HepG2 (cell line): ENCODE results near the gene KCNJ4. TPM values are rescaled to one million over a fixed set of nuclear protein-coding genes. Genes with fewer than 3 reads are reported as not detected.

Source experiments
- ATF7-NPFF ChIP-seq: sonication (generic); formaldehyde crosslinking; IDR thresholded peaks from 2 replicates; pipeline ENCODE4 v1.8.1; 2023; ENCODE audit warnings: mild to moderate bottlenecking, low read depth, missing genetic modification reagents, moderate library complexity
- DMAP1 ChIP-seq: IDR thresholded peaks from 2 replicates; pipeline ENCODE4 v1.6.1; 2016
- ESRRA ChIP-seq: sonication (generic); formaldehyde crosslinking; IDR thresholded peaks from 2 replicates; pipeline ENCODE4 v1.5.1; 2020; ENCODE audit warnings: mild to moderate bottlenecking, low read depth, missing genetic modification reagents
- ETV5 ChIP-seq: IDR thresholded peaks from 2 replicates; pipeline ENCODE4 v1.6.1; 2018; ENCODE audit warnings: missing biosample characterization, missing genetic modification reagents, inconsistent platforms, borderline replicate concordance
- SAP130 ChIP-seq: IDR thresholded peaks from 2 replicates; pipeline ENCODE4 v1.6.1; 2016; ENCODE audit warnings: low read depth
- TEAD3 ChIP-seq: optimal IDR thresholded peaks from 2 replicates; pipeline ENCODE3; 2016; ENCODE audit warnings: borderline replicate concordance
- ZHX2 ChIP-seq, 2 experiments: sonication (generic) in 1 of 2; formaldehyde crosslinking in 1 of 2; IDR thresholded peaks; 2 replicates each; pipeline versions ENCODE4 v1.6.1 to v1.9.0; 2014 to 2022; ENCODE audit warnings: antibody characterized with exemption in 1 of 2, borderline replicate concordance in 1 of 2, inconsistent platforms in 1 of 2, low read depth in 1 of 2, missing genetic modification reagents in 1 of 2
- ZNF276 ChIP-seq: sonication (generic); formaldehyde crosslinking; IDR thresholded peaks from 2 replicates; pipeline ENCODE4 v1.4.0; 2020; ENCODE audit warnings: mild to moderate bottlenecking, low read depth, missing genetic modification reagents
- ZNF670 ChIP-seq: sonication (generic); formaldehyde crosslinking; IDR thresholded peaks from 2 replicates; pipeline ENCODE4 v1.8.0; 2022; ENCODE audit warnings: mild to moderate bottlenecking, missing genetic modification reagents, borderline replicate concordance
- polyA plus RNA-seq, 8 experiments: library from polyadenylated mRNA; depleted of rRNA in 3 of 8; stranded (reverse) in 7 of 8; unstranded in 1 of 8; fragments of >200 nt; fragmentation: Illumina TruSeq in 4 of 8; extraction: Trizol in 4 of 8; gene quantifications; 2 replicates each; pipeline versions ENCODE4 v1.2.1 to v1.2.3, GENCODE V29; 2011 to 2016; ENCODE audit warnings: low read depth in 4 of 8, missing spikeins in 1 of 8, mixed read lengths in 1 of 8; ENCODE audit not compliant: insufficient read depth in 1 of 8
- total RNA-seq, 5 experiments: library from RNA; depleted of rRNA; stranded (reverse); fragments of >200 nt; fragmentation: Illumina TruSeq; extraction: Trizol; gene quantifications; 2 replicates each; pipeline ENCODE4 v1.2.3, GENCODE V29; 2016; ENCODE audit warnings: low read depth in 1 of 5

The KCNJ4 gene
- total and polyA plus RNA-seq, 2 of the 13 experiments (the other 11 are each of a cell fraction or from before 2014, with no cell fraction given) = not detected

DNA sequence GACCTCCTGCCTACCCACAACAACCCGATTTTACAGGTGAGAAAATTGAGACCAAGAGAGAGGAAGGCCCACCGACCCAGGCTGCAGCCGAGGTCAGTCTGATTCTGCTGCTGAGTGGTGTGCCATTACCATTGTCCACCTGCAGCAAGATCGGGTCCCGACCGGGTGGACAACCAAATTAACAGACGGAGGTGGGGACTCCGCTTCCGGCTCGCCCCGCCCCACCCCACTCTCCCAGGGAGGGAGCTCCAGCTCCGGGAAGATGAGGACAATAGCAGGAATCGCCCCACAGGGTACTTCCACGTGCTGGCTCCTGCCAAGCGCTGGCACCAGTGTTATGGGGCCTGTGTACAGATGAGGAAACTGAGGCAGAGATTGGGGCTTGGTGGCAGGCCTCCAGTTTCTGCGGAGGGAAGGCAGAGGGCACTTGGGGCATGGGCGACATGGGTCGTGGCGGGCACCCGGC, 12.5 kb upstream of the KCNJ4 start (continued):
- TF ChIP-seq ZHX2 (IDR thresholded peaks at IDR 0.05; ENCODE audit: low read depth) (no peak), ZHX2 (CRISPR knock-in tag; IDR thresholded peaks at IDR 0.05; ENCODE audit: borderline replicate concordance) (no peak), SAP130 (CRISPR knock-in tag) (peak; percentile 13; the same call in 1 of the 2 replicates), DMAP1 (peak; percentile 37; the same call in 1 of the 2 replicates), TEAD3 (peak; percentile 33), ATF7-NPFF (CRISPR knock-in tag) (0 out of 2 replicates have a peak, but pooled peaks have one; percentile 41), ZNF276 (CRISPR knock-in tag) (no peak), ZNF670 (no peak), ETV5 (CRISPR knock-in tag) (no peak), ESRRA (CRISPR knock-in tag) (no peak)
- TF ChIP-seq, all 625 proteins: peak for 39
